ENCODE measurements around the gene SYT14.
"Not testable (repeated sequence)": the region's sequence is repeated elsewhere in the genome, so short reads cannot be mapped to it uniquely, and the experiment has no call there.

The SYT14 gene

GRCh38 chr1:210132582-210132981, 194.6 kb downstream of the SYT14 start:
- no peak overlapping the region for H3K4me3 ChIP-seq (ENCODE audit: low read depth, low read length)
- H2AFZ ChIP-seq (ENCODE audit: low read length, unreplicated experiment): no peak overlapping the region
- no peak overlapping the region for H3K27ac ChIP-seq (ENCODE audit: low read depth, low read length)
- H3K36me3 ChIP-seq (ENCODE audit: insufficient read depth, low read length): no peaks in the 10 kb centered on the region
- H3K4me1 ChIP-seq (ENCODE audit: control insufficient read depth, insufficient read depth, low read length, unreplicated experiment): no peaks in the 10 kb centered on the region
- H3K27me3 ChIP-seq (ENCODE audit: insufficient read depth, low read length): no peaks in the 10 kb centered on the region
- H3K79me2 ChIP-seq (ENCODE audit: control insufficient read depth, insufficient read depth, low read length, unreplicated experiment): no peaks in the 10 kb centered on the region

GRCh38 chr1:210143465-210144062, 205.5 kb downstream of the SYT14 start:
- Histone ChIP-seq H2AFZ (ENCODE audit: low read length, unreplicated experiment) (no peak overlapping the region), H3K36me3 (ENCODE audit: insufficient read depth, low read length) (no peaks in the 10 kb centered on the region), H3K4me3 (ENCODE audit: low read depth, low read length) (no peak overlapping the region), H3K79me2 (ENCODE audit: control insufficient read depth, insufficient read depth, low read length, unreplicated experiment) (no peaks in the 10 kb centered on the region), H3K27ac (ENCODE audit: low read depth, low read length) (no peak overlapping the region), H3K27me3 (ENCODE audit: insufficient read depth, low read length) (no peaks in the 10 kb centered on the region), H3K4me1 (ENCODE audit: control insufficient read depth, insufficient read depth, low read length, unreplicated experiment) (peaks cover 4% of the 10 kb centered on the region)

- Histone ChIP-seq H2AFZ (ENCODE audit: low read length, unreplicated experiment) (no peak overlapping the region), H3K4me3 (ENCODE audit: low read depth, low read length) (no peak overlapping the region), H3K79me2 (ENCODE audit: control insufficient read depth, insufficient read depth, low read length, unreplicated experiment) (no peaks in the 10 kb centered on the region), H3K27me3 (ENCODE audit: insufficient read depth, low read length) (no peaks in the 10 kb centered on the region), H3K36me3 (ENCODE audit: insufficient read depth, low read length) (no peaks in the 10 kb centered on the region), H3K27ac (ENCODE audit: low read depth, low read length) (no peak overlapping the region), H3K4me1 (ENCODE audit: control insufficient read depth, insufficient read depth, low read length, unreplicated experiment) (peaks cover 4% of the 10 kb centered on the region)
Observed at GRCh38 chr1:210144736-210145135, 206.7 kb downstream of the SYT14 start.

- Histone ChIP-seq H3K36me3 (ENCODE audit: insufficient read depth, low read length) (no peaks in the 10 kb centered on the region), H3K79me2 (ENCODE audit: control insufficient read depth, insufficient read depth, low read length, unreplicated experiment) (no peaks in the 10 kb centered on the region), H3K27me3 (ENCODE audit: insufficient read depth, low read length) (no peaks in the 10 kb centered on the region), H3K27ac (ENCODE audit: low read depth, low read length) (no peak overlapping the region), H3K4me1 (ENCODE audit: control insufficient read depth, insufficient read depth, low read length, unreplicated experiment) (no peaks in the 10 kb centered on the region), H3K4me3 (ENCODE audit: low read depth, low read length) (no peak overlapping the region), H2AFZ (ENCODE audit: low read length, unreplicated experiment) (no peak overlapping the region)
Observed at GRCh38 chr1:210151052-210151672, 213.1 kb downstream of the SYT14 start.

GRCh38 chr1:210159211-210159610, 221.2 kb downstream of the SYT14 start:
- H3K27me3 ChIP-seq (ENCODE audit: insufficient read depth, low read length): no peaks in the 10 kb centered on the region

GRCh38 chr1:210170220-210170619, 232.2 kb downstream of the SYT14 start:
- no peak overlapping the region for H3K4me3 ChIP-seq (ENCODE audit: low read depth, low read length)
- H3K36me3 ChIP-seq (ENCODE audit: insufficient read depth, low read length): no peaks in the 10 kb centered on the region
- no peaks in the 10 kb centered on the region for H3K79me2 ChIP-seq (ENCODE audit: control insufficient read depth, insufficient read depth, low read length, unreplicated experiment)
- H2AFZ ChIP-seq (ENCODE audit: low read length, unreplicated experiment): no peak overlapping the region
- H3K4me1 ChIP-seq (ENCODE audit: control insufficient read depth, insufficient read depth, low read length, unreplicated experiment): no peaks in the 10 kb centered on the region
- H3K27ac ChIP-seq (ENCODE audit: low read depth, low read length): no peak overlapping the region
- no peaks in the 10 kb centered on the region for H3K27me3 ChIP-seq (ENCODE audit: insufficient read depth, low read length)

More at GRCh38 chr1:210159211-210159610, 221.2 kb downstream of the SYT14 start:
- Histone ChIP-seq H3K79me2 (ENCODE audit: control insufficient read depth, insufficient read depth, low read length, unreplicated experiment) (no peaks in the 10 kb centered on the region), H3K4me1 (ENCODE audit: control insufficient read depth, insufficient read depth, low read length, unreplicated experiment) (no peaks in the 10 kb centered on the region), H3K36me3 (ENCODE audit: insufficient read depth, low read length) (no peaks in the 10 kb centered on the region), H3K4me3 (ENCODE audit: low read depth, low read length) (no peak overlapping the region), H2AFZ (ENCODE audit: low read length, unreplicated experiment) (no peak overlapping the region), H3K27ac (ENCODE audit: low read depth, low read length) (no peak overlapping the region)

- Histone ChIP-seq H2AFZ (ENCODE audit: low read length, unreplicated experiment) (no peak overlapping the region), H3K4me3 (ENCODE audit: low read depth, low read length) (no peak overlapping the region), H3K36me3 (ENCODE audit: insufficient read depth, low read length) (no peaks in the 10 kb centered on the region), H3K27me3 (ENCODE audit: insufficient read depth, low read length) (no peaks in the 10 kb centered on the region), H3K27ac (ENCODE audit: low read depth, low read length) (no peak overlapping the region), H3K4me1 (ENCODE audit: control insufficient read depth, insufficient read depth, low read length, unreplicated experiment) (no peaks in the 10 kb centered on the region), H3K79me2 (ENCODE audit: control insufficient read depth, insufficient read depth, low read length, unreplicated experiment) (no peaks in the 10 kb centered on the region)
Observed at GRCh38 chr1:210174133-210174532, 236.1 kb downstream of the SYT14 start.

GRCh38 chr1:210185063-210185462, 247.0 kb downstream of the SYT14 start:
- no peaks in the 10 kb centered on the region for H3K79me2 ChIP-seq (ENCODE audit: control insufficient read depth, insufficient read depth, low read length, unreplicated experiment)
- no peak overlapping the region for H3K27ac ChIP-seq (ENCODE audit: low read depth, low read length)
- H3K4me1 ChIP-seq (ENCODE audit: control insufficient read depth, insufficient read depth, low read length, unreplicated experiment): peaks cover 14% of the 10 kb centered on the region
- no peaks in the 10 kb centered on the region for H3K27me3 ChIP-seq (ENCODE audit: insufficient read depth, low read length)
- no peak overlapping the region for H3K4me3 ChIP-seq (ENCODE audit: low read depth, low read length)
- H2AFZ ChIP-seq (ENCODE audit: low read length, unreplicated experiment): no peak overlapping the region
- no peaks in the 10 kb centered on the region for H3K36me3 ChIP-seq (ENCODE audit: insufficient read depth, low read length)

GRCh38 chr1:210187849-210188606, 250.0 kb downstream of the SYT14 start:
- not testable (repeated sequence) for H3K36me3 ChIP-seq (ENCODE audit: insufficient read depth, low read length); H2AFZ ChIP-seq (ENCODE audit: low read length, unreplicated experiment); H3K27me3 ChIP-seq (ENCODE audit: insufficient read depth, low read length); H3K4me3 ChIP-seq (ENCODE audit: low read depth, low read length); H3K79me2 ChIP-seq (ENCODE audit: control insufficient read depth, insufficient read depth, low read length, unreplicated experiment); H3K27ac ChIP-seq (ENCODE audit: low read depth, low read length)
- peaks cover 14% of the 10 kb centered on the region for H3K4me1 ChIP-seq (ENCODE audit: control insufficient read depth, insufficient read depth, low read length, unreplicated experiment)

GRCh38 chr1:210189426-210189825, 251.4 kb downstream of the SYT14 start:
- H3K4me3 ChIP-seq (ENCODE audit: low read depth, low read length): no peak overlapping the region
- no peaks in the 10 kb centered on the region for H3K79me2 ChIP-seq (ENCODE audit: control insufficient read depth, insufficient read depth, low read length, unreplicated experiment)
- H3K27me3 ChIP-seq (ENCODE audit: insufficient read depth, low read length): no peaks in the 10 kb centered on the region
- H2AFZ ChIP-seq (ENCODE audit: low read length, unreplicated experiment): no peak overlapping the region
- H3K36me3 ChIP-seq (ENCODE audit: insufficient read depth, low read length): no peaks in the 10 kb centered on the region
- no peak overlapping the region for H3K27ac ChIP-seq (ENCODE audit: low read depth, low read length)
- H3K4me1 ChIP-seq (ENCODE audit: control insufficient read depth, insufficient read depth, low read length, unreplicated experiment): peaks cover 14% of the 10 kb centered on the region
